Measurements from ENCODE around the gene LY6G5B.

The LY6G5B gene

GRCh38 chr6:31691078-31691463 is 21.3 kb downstream of the LY6G5B start:
- no peak for TF ChIP-seq CTCF (IDR thresholded peaks at IDR 0.05; ENCODE audit: control insufficient read depth, insufficient read depth, low read depth, low read length, missing control alignments)
- no peak for DNase-seq (ENCODE audit: low read depth)
- no peak overlapping the region for H3K4me3 ChIP-seq (ENCODE audit: control insufficient read depth, low read depth, low read length)

- no peak for DNase-seq (ENCODE audit: low read depth)
- no peak overlapping the region for H3K4me3 ChIP-seq (ENCODE audit: control insufficient read depth, low read depth, low read length)
- no peak for TF ChIP-seq CTCF (IDR thresholded peaks at IDR 0.05; ENCODE audit: control insufficient read depth, insufficient read depth, low read depth, low read length, missing control alignments)
Measured at GRCh38 chr6:31691564-31692108, 21.9 kb downstream of the LY6G5B start.

GRCh38 chr6:31692353-31692752 is 22.6 kb downstream of the LY6G5B start:
- H3K4me3 ChIP-seq (ENCODE audit: control insufficient read depth, low read depth, low read length): no peak overlapping the region
- no peak for TF ChIP-seq CTCF (IDR thresholded peaks at IDR 0.05; ENCODE audit: control insufficient read depth, insufficient read depth, low read depth, low read length, missing control alignments)
- no peak for DNase-seq (ENCODE audit: low read depth)

- H3K4me3 ChIP-seq (ENCODE audit: control insufficient read depth, low read depth, low read length): no peak overlapping the region
Measured at GRCh38 chr6:31692886-31693285, 23.1 kb downstream of the LY6G5B start.

GRCh38 chr6:31693535-31693934 is 23.8 kb downstream of the LY6G5B start:
- H3K4me3 ChIP-seq (ENCODE audit: control insufficient read depth, low read depth, low read length): no peak overlapping the region
- no peak for TF ChIP-seq CTCF (IDR thresholded peaks at IDR 0.05; ENCODE audit: control insufficient read depth, insufficient read depth, low read depth, low read length, missing control alignments)
- DNase-seq (ENCODE audit: low read depth): no peak

More at GRCh38 chr6:31692886-31693285, 23.1 kb downstream of the LY6G5B start:
- no peak for DNase-seq (ENCODE audit: low read depth)
- TF ChIP-seq CTCF (IDR thresholded peaks at IDR 0.05; ENCODE audit: control insufficient read depth, insufficient read depth, low read depth, low read length, missing control alignments): no peak

- no peak for TF ChIP-seq CTCF (IDR thresholded peaks at IDR 0.05; ENCODE audit: control insufficient read depth, insufficient read depth, low read depth, low read length, missing control alignments)
- DNase-seq (ENCODE audit: low read depth): no peak
- H3K4me3 ChIP-seq (ENCODE audit: control insufficient read depth, low read depth, low read length): no peak overlapping the region
Measured at GRCh38 chr6:31697555-31697954, 27.8 kb downstream of the LY6G5B start.
